Nucleus accumbens (tissue), 56 donors: ENCODE results near the gene RAMACL.

ENCODE experiments used
- DNase-seq, 56 donors: peaks; one replicate each; lab custom pipeline; 2025; lab: John Stamatoyannopoulos, UW

The RAMACL gene

DNA sequence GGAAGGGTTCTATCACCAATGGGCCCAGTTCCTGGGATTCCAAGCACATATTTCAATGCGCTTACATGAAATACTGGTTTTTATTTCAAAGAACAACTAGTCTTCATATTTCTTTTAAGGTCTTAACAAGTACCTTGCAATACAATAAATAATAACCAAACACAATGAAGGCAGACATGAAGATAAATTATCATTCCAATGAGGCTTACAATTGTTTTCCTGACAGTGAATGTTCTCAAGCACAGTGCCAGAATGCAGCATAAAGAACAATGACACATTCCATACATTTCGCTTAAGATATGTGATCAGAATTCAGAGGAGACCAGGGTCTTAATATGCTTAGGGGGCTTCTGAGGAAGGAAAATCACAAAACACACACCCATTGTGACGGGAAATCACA lies 26.3 kb downstream of the RAMACL start:
- no peak for DNase-seq

DNA sequence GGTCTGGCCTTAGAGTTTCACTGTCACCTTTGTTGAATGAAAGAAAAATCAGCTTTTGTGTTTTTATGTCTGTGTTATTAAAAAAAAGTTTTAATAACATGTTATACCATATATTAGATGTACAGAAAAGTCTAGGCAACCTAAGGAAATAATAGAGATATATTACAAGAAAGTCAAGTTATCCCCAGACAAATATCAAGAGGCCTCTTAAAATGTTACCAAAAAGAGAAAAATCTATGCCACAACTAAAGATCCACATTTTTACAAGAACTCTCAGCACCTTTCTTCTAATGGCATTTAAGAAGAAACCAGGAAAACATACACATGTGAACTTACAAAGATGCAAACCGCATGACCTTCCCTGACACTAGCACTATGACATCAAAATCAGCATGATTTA lies 26.8 kb downstream of the RAMACL start:
- no peak for DNase-seq

DNA sequence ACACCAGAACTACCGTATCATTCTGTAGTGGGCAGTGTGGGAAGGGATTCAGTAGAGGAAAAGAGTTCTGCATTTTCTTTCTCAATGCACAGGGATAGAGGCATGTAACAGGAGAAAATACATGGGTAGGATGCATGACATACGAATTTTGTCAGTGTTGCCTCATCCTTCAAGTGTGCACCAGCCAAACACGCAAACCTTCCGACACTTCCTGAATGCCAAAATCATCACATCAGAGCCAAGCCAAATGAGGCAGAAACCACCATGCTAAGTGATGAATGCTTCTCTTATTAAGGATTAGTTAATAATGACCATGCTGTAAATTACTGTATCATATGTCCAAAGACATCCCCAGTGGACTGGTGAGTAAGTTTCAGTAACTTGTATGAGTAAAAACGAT lies 27.3 kb downstream of the RAMACL start:
- DNase-seq, result no peak

DNA sequence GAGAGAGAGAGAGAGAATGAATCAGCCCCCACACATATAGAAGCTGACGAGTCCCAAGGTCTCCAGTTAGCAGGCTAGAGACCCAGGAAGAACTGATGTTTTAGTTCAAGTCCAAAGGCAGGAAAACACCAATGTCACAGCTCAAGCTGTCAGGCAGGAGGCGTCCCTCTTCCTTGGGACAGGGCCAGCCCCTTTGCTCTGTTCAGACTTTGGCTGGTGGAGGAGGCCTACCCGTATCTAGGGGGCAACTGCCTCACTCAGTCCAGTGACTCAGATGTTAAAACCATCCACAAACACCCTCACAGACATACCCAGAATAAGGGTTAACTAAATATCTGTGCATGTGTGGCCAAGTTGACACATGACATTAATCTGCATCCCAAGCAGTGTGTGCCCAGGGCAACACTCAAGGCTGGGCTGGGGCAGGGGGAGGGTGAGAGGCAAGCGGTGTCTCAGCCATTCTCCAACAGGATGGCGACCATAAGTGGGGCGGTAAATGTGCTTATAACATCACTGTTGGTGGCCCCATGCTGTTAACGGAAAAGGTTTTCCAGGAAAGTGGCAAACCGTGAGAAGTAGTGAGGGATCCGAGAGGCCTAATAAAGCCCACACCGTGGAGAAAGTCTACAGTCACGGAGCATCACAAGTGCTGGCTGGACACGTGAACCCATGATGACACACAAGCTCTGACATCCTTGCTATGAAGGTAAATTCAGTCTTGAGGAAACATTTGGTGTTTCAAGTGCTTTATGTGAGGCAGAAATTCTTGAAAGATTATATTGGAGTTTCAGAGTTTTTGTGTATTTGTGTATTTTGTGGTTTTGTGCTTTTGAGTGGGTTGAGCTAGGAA lies 28.1 kb downstream of the RAMACL start:
- no peak for DNase-seq

DNA sequence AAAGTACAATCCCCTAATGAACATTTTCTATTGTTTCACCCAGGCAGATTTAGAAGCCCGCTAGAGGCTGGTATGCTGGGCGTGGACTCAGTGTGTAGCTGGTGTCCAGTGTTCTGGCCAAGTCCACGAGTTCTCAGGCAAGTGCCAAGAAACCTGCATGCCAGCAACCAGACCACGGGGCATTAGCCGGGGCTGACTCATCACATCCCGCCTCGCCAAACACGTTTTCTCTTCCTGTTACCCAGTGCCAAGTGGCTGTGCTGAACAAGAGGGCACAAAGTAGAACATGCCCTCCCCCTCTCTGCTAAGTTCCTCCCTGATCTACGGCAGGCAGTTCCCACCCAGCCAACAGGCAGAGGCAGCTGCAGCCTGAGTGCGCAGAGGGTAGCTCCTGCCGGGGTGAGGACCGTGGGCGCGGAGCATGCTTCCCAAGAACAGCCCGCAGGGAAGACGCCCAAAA lies 29.6 kb downstream of the RAMACL start:
- peak; percentile 36 to 96 (median 87) for DNase-seq

DNA sequence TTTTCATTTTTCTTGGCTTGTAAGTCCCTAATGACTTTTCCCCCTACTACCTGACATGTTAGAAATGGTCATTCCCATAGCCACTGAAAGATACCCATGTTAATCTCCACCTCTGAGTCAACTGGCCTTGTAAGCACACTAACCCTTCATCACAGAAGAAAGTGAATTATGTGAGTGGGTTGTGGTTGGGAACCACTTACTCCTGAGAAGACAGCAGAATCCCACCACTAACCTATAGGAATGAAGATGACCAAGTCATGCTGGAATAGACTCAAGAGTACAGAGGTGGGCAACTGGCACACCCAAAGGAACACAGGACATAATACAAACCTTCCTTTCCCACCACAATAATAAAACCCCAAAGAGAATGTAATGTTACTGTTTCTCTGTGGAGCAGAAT lies 30.1 kb downstream of the RAMACL start:
- no peak for DNase-seq

DNA sequence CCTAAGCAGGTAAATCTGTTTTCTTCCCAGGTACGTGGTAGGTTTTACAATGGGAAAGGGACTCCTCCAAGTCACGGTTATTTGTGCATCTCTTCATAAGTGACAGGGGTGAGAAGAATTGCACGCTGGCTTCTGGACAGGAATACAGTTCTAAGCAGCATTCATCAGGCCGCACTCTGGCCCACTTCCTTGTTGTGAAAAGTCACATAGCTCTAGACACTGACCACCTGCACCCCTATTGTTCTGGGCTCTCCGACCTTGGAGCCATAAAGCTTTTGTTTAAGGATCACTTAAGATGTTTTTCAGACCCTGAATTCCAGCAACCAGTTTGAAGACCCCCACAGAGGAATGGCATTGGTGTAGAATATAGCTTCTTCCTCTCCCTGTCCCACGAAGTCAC lies 31.4 kb downstream of the RAMACL start:
- no peak for DNase-seq

DNA sequence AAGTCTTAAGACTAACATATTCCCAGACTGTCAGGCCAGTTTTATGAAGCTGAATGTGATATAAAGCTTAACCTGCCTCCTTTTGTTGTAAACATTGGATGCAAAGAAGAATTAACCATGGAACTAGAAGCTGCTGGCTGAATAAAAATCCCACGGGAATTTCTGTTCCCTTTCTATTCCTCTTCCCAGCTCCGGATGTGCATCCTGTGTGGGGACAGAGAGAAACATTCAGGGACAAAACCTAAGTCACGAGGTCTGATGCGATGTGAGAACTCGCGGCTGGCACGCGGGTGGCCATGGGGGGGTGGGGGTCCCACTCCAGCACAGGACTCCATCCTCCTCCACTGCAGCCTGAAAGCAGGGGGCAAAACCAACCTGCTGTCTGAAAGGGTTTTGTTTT lies 32.2 kb downstream of the RAMACL start:
- peak in 3 of 56 donors; percentile 9 to 23 (median 21) for DNase-seq

DNA sequence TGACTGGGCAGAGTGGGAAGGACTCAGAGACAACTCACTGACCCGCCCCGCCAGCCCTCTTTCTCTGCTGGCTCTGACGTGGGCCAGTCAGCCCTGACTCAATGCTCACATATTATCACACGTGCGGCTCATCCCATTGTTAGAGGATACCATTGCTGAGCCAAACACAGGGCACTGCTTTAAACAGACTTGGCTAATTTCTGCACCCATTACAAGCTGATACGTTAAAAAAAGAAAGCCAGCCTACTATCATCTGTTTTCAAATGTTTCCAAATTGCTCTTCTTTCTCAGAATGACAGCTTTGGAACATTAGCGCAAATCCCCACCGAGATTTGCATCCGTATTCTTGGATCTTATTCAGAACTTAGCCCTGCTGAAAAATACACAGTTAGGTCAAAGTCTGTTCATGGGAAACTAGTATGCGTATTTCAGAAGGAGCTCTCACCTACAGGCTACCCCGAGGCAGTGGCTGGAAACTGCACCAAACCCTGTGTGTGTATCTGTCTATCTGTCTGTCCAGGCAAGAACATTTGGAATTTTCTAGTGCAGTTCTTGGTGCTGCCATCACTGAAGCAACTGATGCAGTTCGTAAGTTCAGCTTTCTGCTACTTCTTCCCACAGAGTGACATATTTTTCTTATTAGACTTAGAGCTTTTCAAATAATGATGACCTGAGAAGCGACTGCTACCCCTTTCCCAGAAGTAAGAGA lies 32.8 kb downstream of the RAMACL start:
- peak in 18 of 56 donors; percentile 14 to 76 (median 38) for DNase-seq

DNA sequence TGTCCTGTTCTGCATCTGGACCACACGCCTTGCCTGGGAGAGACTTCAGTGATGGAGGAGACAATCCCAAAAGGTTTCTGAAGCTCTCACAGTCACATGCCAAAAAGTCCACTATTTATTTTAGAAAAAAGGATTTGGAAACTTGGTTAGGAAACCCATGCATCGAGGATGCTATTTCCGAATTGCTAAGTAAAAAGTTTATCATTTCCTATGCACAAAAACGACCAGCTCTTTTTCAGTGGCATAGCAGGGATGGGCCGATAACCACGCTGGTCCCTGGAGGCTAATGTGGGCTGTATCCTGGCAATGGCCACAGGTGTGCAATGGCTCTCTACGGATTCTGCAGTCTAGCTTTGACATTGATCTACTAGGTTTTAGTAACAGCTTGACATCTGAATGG lies 33.9 kb downstream of the RAMACL start:
- DNase-seq, result no peak

DNA sequence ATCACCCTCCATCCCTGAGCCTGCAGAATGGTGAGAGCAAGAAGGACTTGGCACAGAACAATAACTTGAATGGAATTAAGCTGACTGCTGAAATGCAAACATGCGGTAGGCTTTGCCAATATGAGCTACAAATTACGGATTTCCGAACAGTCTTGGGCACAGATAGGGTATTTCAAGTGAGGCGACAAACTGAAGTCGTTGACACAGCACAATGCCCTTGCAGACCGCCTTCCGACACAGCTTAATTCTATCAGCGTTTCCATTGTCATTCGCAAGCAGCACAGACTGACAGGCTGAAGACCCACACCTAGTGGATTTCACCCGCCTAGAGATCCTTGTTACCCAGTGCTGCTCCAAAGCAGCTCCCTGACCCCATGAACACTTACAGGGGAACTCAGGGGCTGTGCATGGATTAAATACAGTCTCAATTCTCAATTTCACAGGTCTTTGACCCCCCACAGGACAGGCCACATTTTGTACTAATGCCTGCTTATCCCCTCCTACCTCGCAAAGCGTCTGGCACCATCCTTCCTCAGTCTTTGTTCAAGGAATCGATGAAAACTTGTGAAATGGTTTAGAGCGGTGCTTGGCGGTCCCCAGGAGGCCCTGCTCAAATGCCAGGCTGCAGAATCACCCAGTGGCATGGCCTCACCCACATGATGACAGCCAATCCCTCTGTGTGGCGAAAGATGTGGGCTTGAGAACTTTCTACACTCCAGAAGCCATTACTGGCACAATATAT lies 34.6 kb downstream of the RAMACL start:
- DNase-seq, result no peak

DNA sequence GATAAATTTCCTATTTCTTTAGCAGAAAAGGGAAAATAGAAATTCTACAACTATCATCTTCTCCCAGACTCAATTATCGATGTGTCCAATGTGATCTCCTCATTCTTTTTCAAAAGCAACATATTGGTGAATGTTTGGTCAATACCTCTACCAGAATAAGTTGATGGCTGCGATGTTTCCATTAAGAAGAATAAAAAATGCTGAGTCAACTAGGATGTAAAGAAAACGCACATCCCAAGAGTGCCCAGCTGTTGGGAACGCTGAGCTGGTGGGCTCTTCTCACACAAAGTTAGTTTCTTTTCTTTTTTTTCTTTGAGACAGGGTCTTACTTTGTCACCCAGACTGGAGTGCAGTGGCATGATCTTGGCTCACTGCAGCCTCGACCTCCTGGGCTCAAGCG lies 39.8 kb downstream of the RAMACL start:
- DNase-seq, result no peak

DNA sequence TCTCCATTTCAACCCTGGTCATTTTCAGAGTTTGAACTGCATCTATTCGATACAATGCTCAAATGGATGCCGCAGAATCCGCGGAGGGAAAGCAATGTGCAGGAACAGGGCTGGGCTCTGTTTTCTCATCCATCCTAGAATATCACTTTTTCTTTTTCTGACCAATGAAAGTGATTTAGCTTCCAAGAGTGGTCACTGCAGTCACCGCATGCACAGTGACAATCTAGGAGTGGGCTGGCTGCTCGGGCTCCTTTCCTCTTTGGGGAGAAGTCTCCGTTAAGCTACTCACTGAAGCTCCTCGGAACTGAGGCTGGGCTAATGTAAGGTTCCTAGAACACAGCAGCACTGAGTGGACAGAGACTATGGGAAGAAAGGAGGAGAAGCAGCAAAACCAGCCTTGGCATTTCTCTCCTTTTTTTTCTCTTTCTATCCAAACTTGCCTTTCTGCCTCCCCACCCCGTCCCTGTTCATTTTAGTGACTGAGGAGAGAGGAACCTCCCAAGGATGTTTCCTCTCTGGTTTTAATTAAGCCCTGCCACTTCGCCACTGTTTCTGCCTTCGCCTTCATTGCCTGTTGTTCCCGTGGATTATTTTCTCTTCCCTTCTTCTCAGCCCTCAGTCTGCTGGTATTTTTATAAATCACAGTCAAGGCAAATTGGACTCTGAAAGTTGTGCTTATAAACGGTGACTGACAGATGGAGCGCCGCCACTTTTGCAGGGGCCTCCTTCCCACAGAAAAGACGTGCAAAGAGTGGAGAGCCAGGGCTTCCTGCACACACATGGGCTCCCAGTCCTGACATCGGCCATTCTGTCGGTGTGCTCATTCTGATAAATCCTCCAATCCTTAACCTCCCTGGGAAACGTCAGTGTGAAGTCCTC lies 41.1 kb downstream of the RAMACL start:
- no peak for DNase-seq

DNA sequence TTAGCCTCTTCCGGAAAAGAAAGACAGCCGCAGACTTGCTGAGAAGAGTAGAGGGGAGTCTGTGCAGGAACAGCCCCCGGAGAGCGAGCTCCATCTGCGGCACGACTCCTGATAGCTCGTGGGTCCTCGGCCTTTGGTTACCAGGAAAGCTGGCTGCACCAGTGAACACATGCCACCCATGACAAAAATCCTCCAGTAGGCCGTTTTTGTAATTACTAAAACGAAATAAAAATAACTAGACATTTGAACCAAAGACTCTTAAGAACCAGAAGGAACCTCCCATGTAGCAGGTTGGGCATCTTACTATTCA lies 42.2 kb downstream of the RAMACL start:
- no peak for DNase-seq

DNA sequence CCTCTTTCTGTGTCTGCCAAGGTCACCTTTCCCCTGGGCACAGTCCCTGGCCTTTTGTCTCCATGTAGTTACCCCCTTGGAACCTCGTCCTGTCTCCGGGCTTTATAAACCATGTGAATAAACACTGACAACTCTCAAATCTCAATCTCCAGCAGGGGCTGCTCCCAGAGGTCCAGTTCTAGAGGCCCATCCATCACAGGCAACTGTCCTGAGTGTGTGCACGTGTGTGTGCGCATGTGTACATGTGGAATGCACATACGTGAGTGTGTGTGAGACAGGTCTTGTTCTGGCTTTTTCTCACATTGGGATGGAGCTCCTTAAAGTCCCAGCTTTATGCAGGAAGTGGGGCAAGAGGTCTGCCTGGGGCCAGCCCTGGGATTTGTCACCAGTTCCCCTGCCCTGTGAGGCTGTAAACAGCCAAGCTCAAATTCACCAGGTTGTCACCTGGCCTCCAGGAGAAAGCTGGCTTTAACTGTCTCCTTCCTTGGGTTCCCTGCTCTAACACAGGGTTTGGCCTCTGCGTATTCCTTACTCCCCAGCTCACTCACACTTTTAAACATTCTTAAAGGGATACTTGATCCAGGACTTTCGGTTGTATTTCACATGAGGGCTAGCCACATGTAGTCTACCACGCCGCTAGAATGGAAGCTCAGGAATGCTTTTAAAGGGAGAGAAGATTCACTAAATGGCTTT lies 42.7 kb downstream of the RAMACL start:
- no peak for DNase-seq

DNA sequence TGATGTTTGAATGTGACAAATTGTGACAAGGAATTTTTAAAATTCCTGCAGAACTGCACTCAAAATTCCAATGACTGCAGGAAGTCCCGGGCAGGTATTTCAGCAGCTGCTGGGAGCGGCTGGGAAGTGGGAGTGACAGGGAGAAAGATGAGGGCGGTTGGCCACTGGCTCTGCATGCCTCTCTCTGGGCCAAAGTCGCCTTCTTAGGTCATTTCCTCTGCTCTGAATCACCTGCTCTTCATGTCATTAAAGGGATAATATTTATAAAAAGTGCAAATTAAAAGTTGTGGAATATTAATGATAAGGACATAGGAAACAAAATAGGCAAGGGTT lies 43.9 kb downstream of the RAMACL start:
- no peak for DNase-seq

DNA sequence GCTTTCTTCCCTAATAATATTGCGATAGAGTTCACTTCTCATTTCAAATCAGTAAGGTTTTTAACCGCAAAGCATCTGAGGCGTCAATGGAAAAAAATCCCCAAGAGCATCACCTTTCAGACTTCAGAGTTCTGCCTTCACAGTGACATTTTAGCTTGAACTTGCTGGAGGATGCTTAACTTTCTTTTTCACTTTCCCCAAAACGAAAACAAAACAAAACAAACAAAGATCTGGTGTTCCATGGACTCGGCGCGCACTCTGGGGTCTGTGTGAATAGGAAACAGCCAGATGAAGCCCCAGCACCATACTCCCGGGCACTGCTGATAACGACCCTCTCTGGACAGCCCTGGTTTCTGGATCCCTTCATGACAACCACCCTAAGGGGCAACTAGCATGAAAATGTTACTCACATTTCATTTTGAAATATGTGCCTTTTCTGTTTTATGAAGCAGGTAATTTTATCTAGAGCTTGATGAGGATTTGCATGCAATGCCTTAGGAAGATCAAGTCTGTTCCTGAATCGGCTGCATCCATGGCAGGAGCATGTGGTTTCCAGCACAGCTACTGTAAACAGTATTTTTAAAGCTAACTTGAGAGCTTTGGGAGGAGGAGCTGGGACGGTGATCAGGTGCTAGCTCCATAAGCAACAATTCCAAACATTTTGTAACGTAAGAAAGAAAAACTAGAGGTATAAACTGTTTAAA lies 44.5 kb downstream of the RAMACL start:
- DNase-seq, result no peak

DNA sequence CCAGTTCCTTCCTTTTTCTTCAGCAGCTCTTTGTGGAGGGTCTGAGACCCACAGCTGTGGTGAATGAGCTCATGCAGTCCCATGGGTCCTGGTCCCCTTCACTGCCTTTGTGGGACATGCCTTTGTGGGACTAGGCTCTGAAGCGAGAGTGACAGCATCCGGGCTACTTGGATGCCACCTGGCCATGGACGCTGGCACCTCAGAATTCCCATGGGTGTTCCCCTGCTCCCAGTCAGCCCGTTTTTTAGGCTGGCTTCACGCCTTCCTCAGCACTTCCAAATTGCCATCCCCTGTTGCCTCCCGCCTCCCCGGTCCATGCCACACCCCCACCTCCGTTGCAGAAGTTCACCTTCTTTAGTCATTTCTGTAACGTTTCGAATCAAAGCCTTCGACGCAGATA lies 45.1 kb downstream of the RAMACL start:
- peak in 14 of 56 donors; percentile 8 to 64 (median 30) for DNase-seq

DNA sequence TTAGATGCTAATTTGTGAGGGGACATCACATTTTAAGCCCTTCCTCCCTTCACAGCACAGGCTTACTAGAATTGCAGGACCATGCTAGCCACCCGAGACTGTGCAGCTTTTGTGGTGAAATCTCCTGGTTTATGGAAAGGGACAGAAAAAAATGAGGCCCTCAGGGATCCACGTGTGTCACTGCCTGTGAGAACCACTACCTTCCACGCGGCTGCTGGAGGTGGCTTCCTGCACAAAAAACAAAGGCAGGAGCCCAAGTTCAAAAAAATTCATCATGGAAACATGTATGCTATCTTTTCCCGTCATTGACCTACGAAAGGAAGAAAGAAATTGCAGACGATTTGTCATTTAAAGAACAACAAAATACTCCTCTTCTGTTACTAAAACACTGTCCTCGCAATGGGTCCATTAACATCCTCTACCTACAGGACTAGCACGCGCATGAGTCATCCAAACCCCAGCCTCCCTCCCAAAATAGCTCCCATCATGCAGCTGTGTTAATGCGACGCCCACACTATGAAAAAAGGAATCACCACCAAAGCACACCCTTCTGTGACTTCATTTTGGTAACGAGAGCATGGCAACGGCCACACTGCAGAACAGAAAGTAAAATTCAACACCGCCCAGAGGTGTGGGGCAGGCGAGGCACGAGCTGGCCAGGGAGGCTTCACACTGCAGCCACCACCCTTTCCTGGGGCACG lies 45.7 kb downstream of the RAMACL start:
- peak in 29 of 56 donors; percentile 6 to 78 (median 37) for DNase-seq
